HepG2 (cell line): ENCODE data around the gene CPN1. TPM values are rescaled to one million over a fixed set of nuclear protein-coding genes. Genes with fewer than 3 reads are reported as not detected.
A peak's percentile ranks its signal among the peaks of the same experiment; 100 is the strongest.

Source experiments
- BATF2 ChIP-seq: sonication (generic); formaldehyde crosslinking; IDR thresholded peaks from 2 replicates; pipeline ENCODE4 v1.8.0; 2022; ENCODE audit warnings: mild to moderate bottlenecking, missing genetic modification reagents, moderate library complexity
- CCDC6 ChIP-seq: sonication (generic); formaldehyde crosslinking; IDR thresholded peaks from 2 replicates; pipeline ENCODE4 v1.8.1; 2022; ENCODE audit warnings: mild to moderate bottlenecking, missing genetic modification reagents, moderate library complexity
- CERS6 ChIP-seq: sonication (generic); formaldehyde crosslinking; IDR thresholded peaks from 2 replicates; pipeline ENCODE4 v1.5.0; 2020; ENCODE audit warnings: missing genetic modification reagents
- ESRRA ChIP-seq: sonication (generic); formaldehyde crosslinking; IDR thresholded peaks from 2 replicates; pipeline ENCODE4 v1.5.1; 2020; ENCODE audit warnings: mild to moderate bottlenecking, low read depth, missing genetic modification reagents
- FOXA3 ChIP-seq: IDR thresholded peaks from 2 replicates; pipeline ENCODE4 v1.6.1; 2016; ENCODE audit warnings: missing genetic modification reagents, missing compliant biosample characterization
- FOXP1 ChIP-seq, 2 experiments: fragments of 450-650 bp in 1 of 2; IDR thresholded peaks; 2 replicates each; pipeline ENCODE4 v1.6.1; 2017 to 2018; ENCODE audit warnings: antibody characterized with exemption in 1 of 2
- GTF3A ChIP-seq: sonication (generic); formaldehyde crosslinking; conservative IDR thresholded peaks from 2 replicates; pipeline ENCODE4 v1.4.0; 2020; ENCODE audit warnings: mild to moderate bottlenecking, missing genetic modification reagents
- HMG20A ChIP-seq: IDR thresholded peaks from 2 replicates; pipeline ENCODE4 v1.6.1; 2016; ENCODE audit warnings: borderline replicate concordance
- HNRNPK ChIP-seq: fragments of 200-400 bp; formaldehyde crosslinking; IDR thresholded peaks from 2 replicates; pipeline ENCODE4 v1.6.1; 2018; ENCODE audit warnings: low read length, low read depth, moderate library complexity, mild to moderate bottlenecking; ENCODE audit not compliant: poor library complexity, severe bottlenecking
- MEIS1 ChIP-seq: sonication (generic); formaldehyde crosslinking; IDR thresholded peaks from 2 replicates; pipeline ENCODE4 v1.9.0; 2021; ENCODE audit warnings: mild to moderate bottlenecking, missing genetic modification reagents, moderate library complexity, borderline replicate concordance
- SALL1 ChIP-seq: sonication (generic); formaldehyde crosslinking; IDR thresholded peaks from 2 replicates; pipeline ENCODE4 v1.8.0; 2022; ENCODE audit warnings: mild to moderate bottlenecking, missing genetic modification reagents
- SAP130 ChIP-seq: IDR thresholded peaks from 2 replicates; pipeline ENCODE4 v1.6.1; 2016; ENCODE audit warnings: low read depth
- TMF1 ChIP-seq: sonication (generic); formaldehyde crosslinking; IDR thresholded peaks from 2 replicates; pipeline ENCODE4 v1.8.1; 2022; ENCODE audit warnings: low read depth, missing genetic modification reagents
- ZNF331 ChIP-seq: sonication (generic); formaldehyde crosslinking; IDR thresholded peaks from 2 replicates; pipeline ENCODE4 v1.4.0; 2020; ENCODE audit warnings: missing genetic modification reagents
- ZNF451 ChIP-seq: sonication (generic); formaldehyde crosslinking; IDR thresholded peaks from 2 replicates; pipeline ENCODE4 v1.5.0; 2020; ENCODE audit warnings: mild to moderate bottlenecking, missing genetic modification reagents
- ZNF496 ChIP-seq: sonication (generic); formaldehyde crosslinking; IDR thresholded peaks from 2 replicates; pipeline ENCODE4 v1.8.1; 2023; ENCODE audit warnings: mild to moderate bottlenecking, moderate library complexity, missing genetic modification reagents; ENCODE audit not compliant: insufficient replicate concordance
- ZNF569 ChIP-seq: sonication (generic); formaldehyde crosslinking; IDR thresholded peaks from 2 replicates; pipeline ENCODE4 v1.5.0; 2020; ENCODE audit warnings: mild to moderate bottlenecking, missing genetic modification reagents, moderate library complexity, borderline replicate concordance
- ZNF576 ChIP-seq: sonication (generic); formaldehyde crosslinking; IDR thresholded peaks from 2 replicates; pipeline ENCODE4 v1.4.0; 2020; ENCODE audit warnings: mild to moderate bottlenecking, missing genetic modification reagents
- ZNF615 ChIP-seq: sonication (generic); formaldehyde crosslinking; IDR thresholded peaks from 2 replicates; pipeline ENCODE4 v1.5.0; 2020; ENCODE audit warnings: mild to moderate bottlenecking, missing genetic modification reagents, borderline replicate concordance
- ZNF839 ChIP-seq: sonication (generic); formaldehyde crosslinking; IDR thresholded peaks from 2 replicates; pipeline ENCODE4 v1.4.0; 2020; ENCODE audit warnings: missing genetic modification reagents, mild to moderate bottlenecking, borderline replicate concordance
- ZSCAN31 ChIP-seq: sonication (generic); formaldehyde crosslinking; IDR thresholded peaks from 2 replicates; pipeline ENCODE4 v1.5.0; 2020; ENCODE audit warnings: low read depth, mild to moderate bottlenecking, missing genetic modification reagents
- polyA plus RNA-seq, 8 experiments: library from polyadenylated mRNA; depleted of rRNA in 3 of 8; stranded (reverse) in 7 of 8; unstranded in 1 of 8; fragments of >200 nt; fragmentation: Illumina TruSeq in 4 of 8; extraction: Trizol in 4 of 8; gene quantifications; 2 replicates each; pipeline versions ENCODE4 v1.2.1 to v1.2.3, GENCODE V29; 2011 to 2016; ENCODE audit warnings: low read depth in 4 of 8, missing spikeins in 1 of 8, mixed read lengths in 1 of 8; ENCODE audit not compliant: insufficient read depth in 1 of 8
- total RNA-seq, 5 experiments: library from RNA; depleted of rRNA; stranded (reverse); fragments of >200 nt; fragmentation: Illumina TruSeq; extraction: Trizol; gene quantifications; 2 replicates each; pipeline ENCODE4 v1.2.3, GENCODE V29; 2016; ENCODE audit warnings: low read depth in 1 of 5
- TF ChIP-seq, protein P1 (sequence below): sonication (generic); formaldehyde crosslinking; IDR thresholded peaks from 2 replicates; pipeline ENCODE4 v1.5.1; 2020; ENCODE audit warnings: missing genetic modification reagents, mild to moderate bottlenecking, borderline replicate concordance
- TF ChIP-seq, protein P2 (sequence below): IDR thresholded peaks from 2 replicates; pipeline ENCODE4 v1.6.1; 2016; ENCODE audit warnings: low read depth, control low read depth
- TF ChIP-seq, protein P3 (sequence below): IDR thresholded peaks from 2 replicates; pipeline ENCODE4 v1.6.1; 2016; ENCODE audit warnings: control low read depth

CPN1 gene
- total and polyA plus RNA-seq, 2 of the 13 experiments (the other 11 are each of a cell fraction or from before 2014, with no cell fraction given): 17.3 to 35.1 TPM

DNA sequence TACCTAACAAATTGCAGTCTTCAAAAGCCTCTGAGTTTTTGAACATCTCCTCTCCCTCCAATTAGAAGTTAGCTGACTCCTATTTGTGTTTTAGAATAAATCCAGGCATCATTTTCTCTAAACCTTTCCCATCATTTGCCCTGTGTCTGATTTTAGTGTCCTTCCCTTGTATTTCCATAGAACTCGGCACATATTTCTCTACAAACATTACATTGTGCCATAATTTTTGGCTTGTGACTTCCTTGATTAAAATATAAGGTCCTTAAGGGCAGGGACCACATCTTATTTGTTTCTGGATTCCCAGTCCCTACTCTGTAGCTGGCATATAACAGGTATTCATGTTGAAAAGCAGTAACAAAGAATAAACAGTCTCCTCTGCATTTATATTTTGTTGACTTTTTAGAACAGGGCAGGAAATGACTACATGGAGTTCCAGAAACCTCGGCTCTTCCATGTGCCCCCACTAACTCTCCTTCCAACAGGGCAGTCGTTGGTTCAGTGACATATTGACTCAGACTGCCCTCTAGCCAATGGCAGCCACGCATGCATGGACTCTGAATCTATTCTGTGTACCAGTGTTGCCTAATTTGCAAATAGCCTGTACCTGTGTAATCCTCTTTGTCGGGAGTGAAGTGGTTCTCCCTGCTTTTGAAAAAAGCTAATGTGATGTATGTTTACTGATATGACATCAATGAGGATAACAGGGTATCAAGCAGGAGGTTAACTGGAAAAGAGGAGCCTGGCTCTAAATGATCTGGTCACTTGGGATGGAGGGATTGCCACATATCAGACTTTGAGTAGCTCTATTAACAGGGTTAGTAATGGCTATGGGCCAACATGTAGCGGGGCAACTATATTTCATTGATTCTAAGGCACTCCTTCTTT is 19.8 kb upstream of the CPN1 start (continued):
- TF ChIP-seq BATF2 (CRISPR knock-in tag): no peak
- TF ChIP-seq ZSCAN31 (CRISPR knock-in tag): peak; percentile 79
- peak; percentile 96 for TF ChIP-seq SAP130
- TF ChIP-seq ZNF496 (CRISPR knock-in tag): no peak
- peak; percentile 63; the same call in 1 of the 2 replicates for TF ChIP-seq ESRRA (CRISPR knock-in tag)
- TF ChIP-seq CERS6 (CRISPR knock-in tag): no peak
- TF ChIP-seq FOXA3 (CRISPR knock-in tag): peak; percentile 99
- TF ChIP-seq TMF1 (CRISPR knock-in tag): no peak
- TF ChIP-seq, protein P1, sequence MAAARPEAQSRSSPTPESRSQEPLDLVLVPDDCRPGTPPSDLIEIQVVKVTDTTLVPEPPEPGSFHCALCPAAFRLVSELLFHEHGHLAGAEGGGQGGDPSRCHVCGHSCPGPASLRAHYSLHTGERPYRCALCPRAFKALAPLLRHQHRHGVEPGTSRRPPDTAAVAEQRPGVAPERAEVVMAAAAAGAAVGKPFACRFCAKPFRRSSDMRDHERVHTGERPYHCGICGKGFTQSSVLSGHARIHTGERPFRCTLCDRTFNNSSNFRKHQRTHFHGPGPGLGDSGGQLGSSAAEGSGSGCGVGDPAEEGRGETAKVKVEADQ (CRISPR knock-in tag): no peak
- no peak for TF ChIP-seq ZNF839 (CRISPR knock-in tag)
- TF ChIP-seq ZNF451 (CRISPR knock-in tag): no peak
- TF ChIP-seq HMG20A (CRISPR knock-in tag): peak; percentile 92
- TF ChIP-seq HNRNPK: no peak
- no peak for TF ChIP-seq ZNF576 (CRISPR knock-in tag)
- peak; percentile 93 for TF ChIP-seq ZNF331
- TF ChIP-seq SALL1 (CRISPR knock-in tag): peak; percentile 100
- TF ChIP-seq ZNF615: no peak
- TF ChIP-seq, protein P2, sequence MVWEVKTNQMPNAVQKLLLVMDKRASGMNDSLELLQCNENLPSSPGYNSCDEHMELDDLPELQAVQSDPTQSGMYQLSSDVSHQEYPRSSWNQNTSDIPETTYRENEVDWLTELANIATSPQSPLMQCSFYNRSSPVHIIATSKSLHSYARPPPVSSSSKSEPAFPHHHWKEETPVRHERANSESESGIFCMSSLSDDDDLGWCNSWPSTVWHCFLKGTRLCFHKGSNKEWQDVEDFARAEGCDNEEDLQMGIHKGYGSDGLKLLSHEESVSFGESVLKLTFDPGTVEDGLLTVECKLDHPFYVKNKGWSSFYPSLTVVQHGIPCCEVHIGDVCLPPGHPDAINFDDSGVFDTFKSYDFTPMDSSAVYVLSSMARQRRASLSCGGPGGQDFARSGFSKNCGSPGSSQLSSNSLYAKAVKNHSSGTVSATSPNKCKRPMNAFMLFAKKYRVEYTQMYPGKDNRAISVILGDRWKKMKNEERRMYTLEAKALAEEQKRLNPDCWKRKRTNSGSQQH (CRISPR knock-in tag): no peak; the same call in 1 of the 2 replicates
- no peak for TF ChIP-seq MEIS1 (CRISPR knock-in tag)
- TF ChIP-seq, protein P3, sequence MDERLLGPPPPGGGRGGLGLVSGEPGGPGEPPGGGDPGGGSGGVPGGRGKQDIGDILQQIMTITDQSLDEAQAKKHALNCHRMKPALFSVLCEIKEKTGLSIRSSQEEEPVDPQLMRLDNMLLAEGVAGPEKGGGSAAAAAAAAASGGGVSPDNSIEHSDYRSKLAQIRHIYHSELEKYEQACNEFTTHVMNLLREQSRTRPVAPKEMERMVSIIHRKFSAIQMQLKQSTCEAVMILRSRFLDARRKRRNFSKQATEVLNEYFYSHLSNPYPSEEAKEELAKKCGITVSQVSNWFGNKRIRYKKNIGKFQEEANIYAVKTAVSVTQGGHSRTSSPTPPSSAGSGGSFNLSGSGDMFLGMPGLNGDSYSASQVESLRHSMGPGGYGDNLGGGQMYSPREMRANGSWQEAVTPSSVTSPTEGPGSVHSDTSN: peak; percentile 38; the same call in 1 of the 2 replicates
- peak; percentile 95 for TF ChIP-seq FOXP1 (IDR thresholded peaks at IDR 0.05)
- peak; percentile 98 for TF ChIP-seq FOXP1 (CRISPR knock-in tag; IDR thresholded peaks at IDR 0.05)
- TF ChIP-seq ZNF569 (CRISPR knock-in tag): no peak
- TF ChIP-seq CCDC6 (CRISPR knock-in tag): no peak
- no peak for TF ChIP-seq GTF3A
